Ectodermal cell (in vitro differentiated cells): Measurements from ENCODE around the gene NT5C.
"Not testable (repeated sequence)": the region's sequence is repeated elsewhere in the genome, so short reads cannot be mapped to it uniquely, and the experiment has no call there.

Experiments used
- H3K27ac ChIP-seq: 2 replicates; pipeline ENCODE4 v1.7.0; 2013; ENCODE audit warnings: mild to moderate bottlenecking, low read depth, low read length; ENCODE audit not compliant: insufficient read depth, poor library complexity, severe bottlenecking
- H3K27me3 ChIP-seq: 2 replicates; pipeline ENCODE4 v1.7.0; 2013; ENCODE audit warnings: mild to moderate bottlenecking, low read length; ENCODE audit not compliant: insufficient read depth, control insufficient read depth, poor library complexity, severe bottlenecking
- H3K36me3 ChIP-seq: one replicate; pipeline ENCODE4 v1.7.0; 2013; ENCODE audit warnings: low read length; ENCODE audit not compliant: control insufficient read depth, insufficient read depth
- H3K4me1 ChIP-seq: one replicate; pipeline ENCODE4 v1.7.0; 2013; ENCODE audit warnings: low read length; ENCODE audit not compliant: control insufficient read depth, insufficient read depth
- H3K4me3 ChIP-seq: 2 replicates; pipeline ENCODE4 v1.7.0; 2013; ENCODE audit warnings: low read depth, low read length, control low read depth; ENCODE audit not compliant: insufficient read depth
- H3K9me3 ChIP-seq: 2 replicates; pipeline ENCODE4 v1.7.0; 2013; ENCODE audit warnings: mild to moderate bottlenecking, low read length, moderate library complexity; ENCODE audit not compliant: control insufficient read depth
- whole genome bisulfite sequencing, 2 experiments: methylation state at CpG; one replicate each; pipeline ENCODE4 v1.1.7; 2013; ENCODE audit warnings: missing lambda C conversion rate in 2 of 2; 5-methylcytosine and 5-hydroxymethylcytosine counted together

NT5C gene

GRCh38 chr17:75159196-75160031, 27.9 kb upstream of the NT5C start:
- no peaks in the 10 kb centered on the region for H3K9me3 ChIP-seq
- H3K4me1 ChIP-seq = no peaks in the 10 kb centered on the region
- no peak overlapping the region for H3K27ac ChIP-seq
- H3K36me3 ChIP-seq = no peaks in the 10 kb centered on the region
- H3K4me3 ChIP-seq = no peak overlapping the region
- no peaks in the 10 kb centered on the region for H3K27me3 ChIP-seq
- WGBS, 2 experiments = 85 to 94% methylated on average over 4 of the region's 4 CpGs

- H3K27ac ChIP-seq, H3K36me3 ChIP-seq, H3K4me3 ChIP-seq, H3K27me3 ChIP-seq, H3K4me1 ChIP-seq, H3K9me3 ChIP-seq: not testable (repeated sequence)
- WGBS, 2 experiments = 95% methylated on average over 8 of the region's 8 CpGs
Measured at GRCh38 chr17:75158480-75158879, 26.9 kb upstream of the NT5C start.

GRCh38 chr17:75155191-75155601, 23.7 kb upstream of the NT5C start:
- no peak overlapping the region for H3K4me3 ChIP-seq
- H3K36me3 ChIP-seq = no peaks in the 10 kb centered on the region
- no peaks in the 10 kb centered on the region for H3K27me3 ChIP-seq
- 60 to 72% methylated on average over 3 of the region's 3 CpGs for WGBS, 2 experiments
- H3K4me1 ChIP-seq = no peaks in the 10 kb centered on the region
- H3K9me3 ChIP-seq = no peaks in the 10 kb centered on the region
- H3K27ac ChIP-seq = no peak overlapping the region

GRCh38 chr17:75154195-75155106, 22.9 kb upstream of the NT5C start, which contains the start of gene JPT1:
JPT1 (minus strand) TSS chr17:75154512; CDS start chr17:75154397, 115 bp downstream.
- H3K4me3 ChIP-seq = peak within 1 kb of the TSS; percentile 98
- no peaks in the 10 kb centered on the region for H3K36me3 ChIP-seq
- no peaks in the 10 kb centered on the region for H3K27me3 ChIP-seq
- H3K9me3 ChIP-seq = no peaks in the 10 kb centered on the region
- 2% methylated on average over 65 to 67 of the region's 67 CpGs for WGBS, 2 experiments
- H3K4me1 ChIP-seq = no peaks in the 10 kb centered on the region
- H3K27ac ChIP-seq = peak within 1 kb of the TSS; percentile 52

- no peaks in the 10 kb centered on the region for H3K27me3 ChIP-seq
Measured at GRCh38 chr17:75153780-75154194, 22.2 kb upstream of the NT5C start.

GRCh38 chr17:75152922-75153779, 21.6 kb upstream of the NT5C start:
- Histone ChIP-seq H3K4me1 (no peaks in the 10 kb centered on the region), H3K9me3 (no peaks in the 10 kb centered on the region), H3K27me3 (no peaks in the 10 kb centered on the region), H3K27ac (peak overlapping the region; percentile 52), H3K4me3 (peak overlapping the region; percentile 98), H3K36me3 (peaks cover 5% of the 10 kb centered on the region)
- 0 to 1% methylated on average over 28 of the region's 28 CpGs for WGBS, 2 experiments

More at GRCh38 chr17:75153780-75154194, 22.2 kb upstream of the NT5C start:
- no peaks in the 10 kb centered on the region for H3K9me3 ChIP-seq
- WGBS, 2 experiments = 0 to 1% methylated on average over 35 of the region's 35 CpGs
- H3K4me3 ChIP-seq = peak overlapping the region; percentile 98
- H3K27ac ChIP-seq = peak overlapping the region; percentile 52
- no peaks in the 10 kb centered on the region for H3K36me3 ChIP-seq
- no peaks in the 10 kb centered on the region for H3K4me1 ChIP-seq

GRCh38 chr17:75152523-75152921, 21.0 kb upstream of the NT5C start:
- H3K36me3 ChIP-seq = peaks cover 11% of the 10 kb centered on the region
- WGBS, 2 experiments = 16 to 30% methylated on average over 5 to 6 of the region's 6 CpGs

GRCh38 chr17:75151930-75152329, 20.4 kb upstream of the NT5C start:
- H3K27ac ChIP-seq = no peak overlapping the region
- peaks cover 17% of the 10 kb centered on the region for H3K36me3 ChIP-seq
- H3K4me3 ChIP-seq = peak overlapping the region; percentile 98
- H3K9me3 ChIP-seq = no peaks in the 10 kb centered on the region
- 75 to 76% methylated on average over 5 to 6 of the region's 6 CpGs for WGBS, 2 experiments
- no peaks in the 10 kb centered on the region for H3K4me1 ChIP-seq
- no peaks in the 10 kb centered on the region for H3K27me3 ChIP-seq

More at GRCh38 chr17:75152523-75152921, 21.0 kb upstream of the NT5C start:
- Histone ChIP-seq H3K27ac (no peak overlapping the region), H3K4me1 (no peaks in the 10 kb centered on the region), H3K27me3 (no peaks in the 10 kb centered on the region), H3K9me3 (no peaks in the 10 kb centered on the region), H3K4me3 (peak overlapping the region; percentile 98)

GRCh38 chr17:75147878-75148546, 16.5 kb upstream of the NT5C start:
- Histone ChIP-seq H3K27me3 (no peaks in the 10 kb centered on the region), H3K27ac (no peak overlapping the region), H3K9me3 (no peaks in the 10 kb centered on the region), H3K4me3 (no peak overlapping the region), H3K36me3 (peaks cover 50% of the 10 kb centered on the region), H3K4me1 (no peaks in the 10 kb centered on the region)
- WGBS, 2 experiments = 95 to 97% methylated on average over 6 of the region's 6 CpGs
